HCT116 (cell line): ENCODE measurements around the gene CCDC134. TPM values are rescaled to one million over a fixed set of nuclear protein-coding genes. Genes with fewer than 3 reads are reported as not detected.

ENCODE experiments used
- ATAC-seq: fragments of 200-7000 bp; cut with Tn5 transposase; 2 replicates; pipeline ENCODE4 v1.9.1; 2020; ENCODE audit warnings: mild to moderate bottlenecking, moderate library complexity
- BruUV-seq: library from RNA; stranded (reverse); fragments of 400-500 nt; replicated peaks from 2 replicates; lab custom pipeline; 2021; lab: Mats Ljungman, UMichigan
- CTCF ChIA-PET: fragments of 300-600 bp; sonication (Branson Sonifier 250); formaldehyde crosslinking; loops from one replicate; lab custom pipeline; 2021; ENCODE audit warnings: antibody characterized with exemption; lab: Charles Lee
- POLR2A ChIA-PET: fragments of 300-600, 350-600 bp; sonication (Branson Sonifier 250); formaldehyde crosslinking; loops from one replicate; lab custom pipeline; 2021; ENCODE audit warnings: antibody characterized with exemption; lab: Charles Lee
- RAD21 ChIA-PET, 2 experiments: fragments of 300-600 bp; sonication (Branson Sonifier 250); formaldehyde crosslinking; loops; one replicate each; lab custom pipeline; 2023; ENCODE audit warnings: low total read pairs in 2 of 2; ENCODE audit not compliant: uncharacterized antibody in 2 of 2, unreplicated experiment in 2 of 2, low non-redundant PET in 1 of 2; lab: Charles Lee
- DNase-seq: peaks from one replicate; pipeline ENCODE4 v3.0.0-alpha.2; 2010; ENCODE audit warnings: low read depth, low spot score
- H2AFZ ChIP-seq: fragments of 200-600 bp; shearing (Covaris generic), sonication (generic); 2 replicates; pipeline ENCODE4 v1.6.1; 2017; ENCODE audit warnings: low read depth, mixed run types, mixed read lengths, antibody characterized with exemption, low read length; ENCODE audit not compliant: poor library complexity, severe bottlenecking
- H3K27ac ChIP-seq: 2 replicates; pipeline ENCODE4 v1.5.1; 2012; ENCODE audit warnings: low read depth, low read length
- H3K27me3 ChIP-seq: fragments of 200-600 bp; sonication (generic); 2 replicates; pipeline ENCODE4 v1.6.1; 2016; ENCODE audit warnings: mixed run types, low read length, mixed read lengths; ENCODE audit not compliant: insufficient read depth
- H3K36me3 ChIP-seq, 2 experiments: fragments of 200-500 bp in 1 of 2; fragments of 200-600 bp in 1 of 2; sonication (Bioruptor generic) in 1 of 2; sonication (generic) in 1 of 2; 2 replicates each; pipeline versions ENCODE4 v1.5.1 to v1.6.1; 2014 to 2016; ENCODE audit warnings: low read length in 2 of 2, inconsistent platforms in 1 of 2, mixed read lengths in 1 of 2, mixed run types in 1 of 2; ENCODE audit not compliant: insufficient read depth in 2 of 2, control insufficient read depth in 1 of 2
- H3K4me1 ChIP-seq, 2 experiments: fragments of 200-600 bp in 1 of 2; sonication (generic) in 1 of 2; 2 replicates each; pipeline versions ENCODE4 v1.5.1 to v1.6.1; 2012 to 2017; ENCODE audit warnings: low read length in 2 of 2, inconsistent platforms in 1 of 2, mild to moderate bottlenecking in 1 of 2, mixed read lengths in 1 of 2, mixed run types in 1 of 2, moderate library complexity in 1 of 2; ENCODE audit not compliant: insufficient read depth in 2 of 2, control insufficient read depth in 1 of 2
- H3K4me2 ChIP-seq: fragments of 200-600 bp; sonication (generic); 2 replicates; pipeline ENCODE4 v1.6.1; 2017; ENCODE audit warnings: mixed run types, low read length, mixed read lengths
- H3K4me3 ChIP-seq, 2 experiments: fragments of 200-600 bp in 1 of 2; sonication (generic) in 1 of 2; replicated peaks in 1 of 2; 2 replicates each; pipeline ENCODE4 v1.5.1; 2011 to 2016; ENCODE audit warnings: low read length in 2 of 2, control low read depth in 1 of 2, low read depth in 1 of 2, mild to moderate bottlenecking in 1 of 2, mixed read lengths in 1 of 2, mixed run types in 1 of 2
- H3K79me2 ChIP-seq: fragments of 200-600 bp; sonication (generic); 2 replicates; pipeline ENCODE4 v1.6.1; 2017; ENCODE audit warnings: mild to moderate bottlenecking, mixed run types, low read length, moderate library complexity, mixed read lengths; ENCODE audit not compliant: insufficient read depth
- H3K9ac ChIP-seq: fragments of 200-600 bp; sonication (generic); 2 replicates; pipeline ENCODE4 v1.6.1; 2016; ENCODE audit warnings: low read length, mixed read lengths
- H3K9me2 ChIP-seq: fragments of 200-600 bp; sonication (generic), shearing (Covaris generic); 2 replicates; pipeline ENCODE4 v1.6.1; 2017; ENCODE audit warnings: mixed run types, mild to moderate bottlenecking, moderate library complexity; ENCODE audit not compliant: insufficient read depth
- H3K9me3 ChIP-seq, 2 experiments: fragments of 200-500 bp in 1 of 2; fragments of 200-600 bp in 1 of 2; sonication (Bioruptor generic) in 1 of 2; sonication (generic) in 1 of 2; 2 replicates each; pipeline ENCODE4 v1.6.1; 2014 to 2017; ENCODE audit warnings: low read length in 2 of 2, mixed read lengths in 2 of 2, inconsistent platforms in 1 of 2, low read depth in 1 of 2, mild to moderate bottlenecking in 1 of 2, mixed run types in 1 of 2, moderate library complexity in 1 of 2; ENCODE audit not compliant: control insufficient read depth in 1 of 2, insufficient read depth in 1 of 2
- H4K20me1 ChIP-seq: fragments of 200-600 bp; sonication (generic), shearing (Covaris generic); 2 replicates; pipeline ENCODE4 v1.6.1; 2017; ENCODE audit warnings: mixed run types, mild to moderate bottlenecking, moderate library complexity; ENCODE audit not compliant: insufficient read depth
- CEBPB ChIP-seq: IDR thresholded peaks from 2 replicates; pipeline ENCODE4 v1.6.1; 2012; ENCODE audit warnings: low read depth
- ELF1 ChIP-seq: IDR thresholded peaks from 2 replicates; pipeline ENCODE4 v1.6.1; 2012; ENCODE audit warnings: low read depth, borderline replicate concordance
- FOSL1 ChIP-seq: IDR thresholded peaks from 2 replicates; pipeline ENCODE4 v1.6.1; 2012; ENCODE audit warnings: low read depth
- POLR2AphosphoS5 ChIP-seq: IDR thresholded peaks from 2 replicates; pipeline ENCODE4 v1.6.1; 2011; ENCODE audit warnings: mild to moderate bottlenecking, low read depth, low read length, moderate library complexity
- YY1 ChIP-seq: IDR thresholded peaks from 2 replicates; pipeline ENCODE4 v1.6.1; 2011; ENCODE audit warnings: low read length, low read depth, moderate library complexity, mild to moderate bottlenecking; ENCODE audit not compliant: insufficient replicate concordance; ENCODE audit errors: extremely low read depth
- ZNF274 ChIP-seq: fragments of 200-500 bp; sonication (Bioruptor generic); IDR thresholded peaks from 2 replicates; pipeline ENCODE4 v1.6.1; 2014; ENCODE audit warnings: mild to moderate bottlenecking, low read depth, low read length, inconsistent platforms
- intact Hi-C: fragments of 100-400 bp; cut with micrococcal nuclease; formaldehyde crosslinking; loops from 2 replicates; pipeline ENCODE4 v1.10.0; 2022
- total RNA-seq: library from RNA; stranded (reverse); gene quantifications from one replicate; pipeline ENCODE4 v1.2.1, GENCODE V29; 2021; ENCODE audit not compliant: unreplicated experiment
- TF ChIP-seq, protein P1 (sequence below): IDR thresholded peaks from 2 replicates; pipeline ENCODE4 v1.6.1; 2012; ENCODE audit warnings: low read depth

The CCDC134 gene
- total RNA-seq, 1 experiment from 2014 or later: 15.8 TPM

DNA sequence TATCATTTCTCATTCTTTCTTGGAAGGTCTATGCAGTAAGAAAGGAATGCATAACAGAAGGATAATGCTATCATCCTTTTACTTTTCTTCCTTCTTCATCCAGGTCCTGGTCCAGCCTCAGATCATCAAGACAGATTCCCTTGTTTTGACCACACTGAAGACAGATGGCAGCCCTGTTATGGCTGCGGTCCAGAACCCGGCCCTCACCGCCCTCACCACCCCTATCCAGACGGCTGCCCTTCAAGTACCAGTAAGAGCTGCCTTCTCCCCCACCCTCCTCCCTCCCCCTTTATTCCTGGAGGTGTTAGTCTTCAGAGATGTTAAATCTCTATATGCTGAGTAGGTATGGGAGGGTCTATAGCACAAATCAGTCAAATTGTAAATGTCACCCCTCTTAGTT lies 70.3 kb downstream of the CCDC134 start:
- POLR2A ChIA-PET: no interaction called here
- intact Hi-C loops: no loop called here
- CTCF ChIA-PET: no interaction called here
- Histone ChIP-seq H3K4me1 (no peaks in the 10 kb centered on the region), H3K27ac (no peak overlapping the region), H4K20me1 (no peaks in the 10 kb centered on the region), H3K36me3 (peaks cover 20 to 37% of the 10 kb centered on the region in 2 experiments; a peak in 3 of 4 replicates), H3K79me2 (peaks cover 3% of the 10 kb centered on the region; the same call in 1 of the 2 replicates), H2AFZ (no peak overlapping the region), H3K27me3 (no peaks in the 10 kb centered on the region), H3K9me3 (no peaks in the 10 kb centered on the region), H3K9me2 (no peaks in the 10 kb centered on the region), H3K9ac (no peak overlapping the region), H3K4me3 (no peak overlapping the region), H3K4me2 (no peak overlapping the region)
- BruUV-seq: no TSS peak
- no peak for ATAC-seq
- RAD21 ChIA-PET: no interaction called here
- no peak for TF ChIP-seq CEBPB
- TF ChIP-seq ZNF274: no peak
- TF ChIP-seq YY1: no peak
- TF ChIP-seq ELF1: no peak
- TF ChIP-seq POLR2AphosphoS5: no peak
- TF ChIP-seq, protein P1, sequence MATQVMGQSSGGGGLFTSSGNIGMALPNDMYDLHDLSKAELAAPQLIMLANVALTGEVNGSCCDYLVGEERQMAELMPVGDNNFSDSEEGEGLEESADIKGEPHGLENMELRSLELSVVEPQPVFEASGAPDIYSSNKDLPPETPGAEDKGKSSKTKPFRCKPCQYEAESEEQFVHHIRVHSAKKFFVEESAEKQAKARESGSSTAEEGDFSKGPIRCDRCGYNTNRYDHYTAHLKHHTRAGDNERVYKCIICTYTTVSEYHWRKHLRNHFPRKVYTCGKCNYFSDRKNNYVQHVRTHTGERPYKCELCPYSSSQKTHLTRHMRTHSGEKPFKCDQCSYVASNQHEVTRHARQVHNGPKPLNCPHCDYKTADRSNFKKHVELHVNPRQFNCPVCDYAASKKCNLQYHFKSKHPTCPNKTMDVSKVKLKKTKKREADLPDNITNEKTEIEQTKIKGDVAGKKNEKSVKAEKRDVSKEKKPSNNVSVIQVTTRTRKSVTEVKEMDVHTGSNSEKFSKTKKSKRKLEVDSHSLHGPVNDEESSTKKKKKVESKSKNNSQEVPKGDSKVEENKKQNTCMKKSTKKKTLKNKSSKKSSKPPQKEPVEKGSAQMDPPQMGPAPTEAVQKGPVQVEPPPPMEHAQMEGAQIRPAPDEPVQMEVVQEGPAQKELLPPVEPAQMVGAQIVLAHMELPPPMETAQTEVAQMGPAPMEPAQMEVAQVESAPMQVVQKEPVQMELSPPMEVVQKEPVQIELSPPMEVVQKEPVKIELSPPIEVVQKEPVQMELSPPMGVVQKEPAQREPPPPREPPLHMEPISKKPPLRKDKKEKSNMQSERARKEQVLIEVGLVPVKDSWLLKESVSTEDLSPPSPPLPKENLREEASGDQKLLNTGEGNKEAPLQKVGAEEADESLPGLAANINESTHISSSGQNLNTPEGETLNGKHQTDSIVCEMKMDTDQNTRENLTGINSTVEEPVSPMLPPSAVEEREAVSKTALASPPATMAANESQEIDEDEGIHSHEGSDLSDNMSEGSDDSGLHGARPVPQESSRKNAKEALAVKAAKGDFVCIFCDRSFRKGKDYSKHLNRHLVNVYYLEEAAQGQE: no peak
- no peak for TF ChIP-seq FOSL1
- DNase-seq: no peak
